SK-N-SH treated with all-trans-retinoic acid at 6 μM for 48 hours (cell line): Measurements from ENCODE around the gene PPIL1.

Experiments
- CSDC2 ChIP-seq: fragments of 250-450 bp; sonication (Bioruptor Pico); IDR thresholded peaks from 2 replicates; pipeline ENCODE4 v1.5.0; 2020; ENCODE audit warnings: mild to moderate bottlenecking, moderate library complexity
- RARB ChIP-seq: fragments of 250-450 bp; sonication (Bioruptor Pico); IDR thresholded peaks from 2 replicates; pipeline ENCODE4 v1.8.0; 2021; ENCODE audit warnings: mild to moderate bottlenecking, moderate library complexity

- TF ChIP-seq CSDC2 (no peak), RARB (no peak)
These were observed 10.7 kb downstream of the PPIL1 start for GRCh38 chr6:36863670-36864540.
